Epithelial cell of proximal tubule (primary cell): ENCODE results near the gene EIF2S2. TPM values are rescaled to one million over a fixed set of nuclear protein-coding genes. Genes with fewer than 3 reads are reported as not detected.

Experiments used
- DNase-seq: peaks from one replicate; pipeline ENCODE4 v3.0.0-alpha.2; 2011; ENCODE audit warnings: low read depth
- H3K4me3 ChIP-seq: 2 replicates; pipeline ENCODE4 v1.5.1; 2011; ENCODE audit warnings: low read depth, mild to moderate bottlenecking, low read length
- CTCF ChIP-seq: conservative IDR thresholded peaks from 2 replicates; pipeline ENCODE4 v1.5.1; 2012; ENCODE audit warnings: low read depth, mild to moderate bottlenecking, low read length
- total RNA-seq: library from RNA; depleted of rRNA; stranded (reverse); fragments of >200 nt; gene quantifications from 2 replicates; pipeline ENCODE4 v1.2.3, GENCODE V29; 2015

EIF2S2 gene
- total RNA-seq, 1 donor from 2014 or later, result 103 TPM

GRCh38 chr20:34104059-34104458, 8.0 kb downstream of the EIF2S2 start:
- no peak for TF ChIP-seq CTCF
- no peak overlapping the region for H3K4me3 ChIP-seq
- no peak for DNase-seq

- DNase-seq, result no peak
Observed at GRCh38 chr20:34102342-34102741, 9.7 kb downstream of the EIF2S2 start.

GRCh38 chr20:34100576-34100975, 11.5 kb downstream of the EIF2S2 start:
- TF ChIP-seq CTCF, result no peak
- H3K4me3 ChIP-seq, result no peak overlapping the region
- DNase-seq, result no peak

More at GRCh38 chr20:34102342-34102741, 9.7 kb downstream of the EIF2S2 start:
- no peak overlapping the region for H3K4me3 ChIP-seq
- no peak for TF ChIP-seq CTCF

GRCh38 chr20:34099675-34100074, 12.4 kb downstream of the EIF2S2 start:
- no peak for TF ChIP-seq CTCF
- no peak for DNase-seq
- no peak overlapping the region for H3K4me3 ChIP-seq

DNA sequence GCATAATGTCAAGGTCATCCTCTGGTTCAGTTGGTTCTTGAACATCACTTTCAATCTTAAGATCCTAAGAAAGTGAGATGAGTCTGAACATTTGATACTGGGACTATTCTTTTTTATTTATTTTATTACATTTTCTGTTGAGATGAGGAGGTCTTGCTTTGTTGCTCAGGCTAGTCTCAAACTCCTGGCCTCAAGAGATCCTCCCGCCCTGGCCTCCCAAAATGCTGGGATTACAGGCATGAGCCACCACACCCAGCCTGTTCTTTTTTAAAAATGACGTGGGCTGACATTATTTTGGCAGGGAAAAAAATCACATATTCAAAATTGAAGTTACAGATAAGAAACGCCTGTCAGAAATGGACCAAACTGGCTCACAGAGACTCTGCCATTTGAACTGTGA, 13.5 kb downstream of the EIF2S2 start:
- no peak for DNase-seq
- H3K4me3 ChIP-seq, result no peak overlapping the region
- TF ChIP-seq CTCF, result no peak

GRCh38 chr20:34096699-34097444, 15.2 kb downstream of the EIF2S2 start:
- no peak for TF ChIP-seq CTCF
- H3K4me3 ChIP-seq, result no peak overlapping the region
- DNase-seq, result no peak

DNA sequence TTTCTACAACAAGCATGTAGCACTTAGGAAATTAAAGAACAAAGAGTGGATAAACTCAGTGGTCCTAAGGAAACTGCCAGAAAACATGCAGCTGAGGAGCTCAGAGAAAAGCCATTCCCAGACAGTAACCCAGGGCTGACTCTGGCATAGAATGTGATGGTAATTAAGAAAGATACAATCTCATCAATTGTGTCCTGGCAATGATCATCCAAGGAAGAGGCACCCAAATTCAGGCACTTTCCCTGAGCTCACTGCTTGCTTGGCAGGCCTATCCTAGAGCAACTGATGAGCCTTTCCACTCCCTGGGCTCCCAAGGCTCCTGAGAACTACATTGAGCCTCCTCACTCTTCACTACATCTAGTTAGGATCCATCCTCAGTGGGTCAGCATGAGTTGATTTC, 16.2 kb downstream of the EIF2S2 start:
- no peak for TF ChIP-seq CTCF
- no peak overlapping the region for H3K4me3 ChIP-seq
- no peak for DNase-seq
